ENCODE measurements around the gene PCCA. TPM values are rescaled to one million over a fixed set of nuclear protein-coding genes. Genes with fewer than 3 reads are reported as not detected.
"Not testable (repeated sequence)": the region's sequence is repeated elsewhere in the genome, so short reads cannot be mapped to it uniquely, and the experiment has no call there.

Gene PCCA
- total and polyA plus RNA-seq, 2 donors (not counting 1 experiment from before 2014, with no cell fraction given) = 4.8 to 17.4 TPM

DNA sequence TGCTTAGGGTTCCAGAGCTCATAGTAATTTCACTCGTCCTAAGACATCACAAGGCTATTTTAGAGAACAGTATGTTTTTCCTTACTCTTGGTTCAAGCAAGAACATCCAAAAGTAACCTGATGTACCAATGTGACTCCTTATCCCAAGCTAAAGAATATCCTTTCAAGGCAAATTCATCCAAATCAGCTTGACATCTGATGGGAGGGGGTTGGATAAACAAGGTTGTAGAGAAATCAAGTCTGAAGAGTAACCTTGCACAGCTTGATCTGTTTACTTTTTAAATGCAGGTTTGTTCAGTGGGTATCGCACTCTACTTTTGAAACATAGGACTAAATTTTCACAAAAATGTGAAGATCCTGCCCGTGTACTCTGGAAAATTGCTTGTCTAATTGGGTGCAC lies 298.5 kb downstream of the PCCA start:
- no peak overlapping the region for H2AFZ ChIP-seq (ENCODE audit: insufficient read depth, low read depth, low read length, poor library complexity, severe bottlenecking)
- DNase-seq = no peak
- ATAC-seq (ENCODE audit: low read depth) = no peak
- H3K27me3 Mint-ChIP-seq = no peaks in the 10 kb centered on the region
- no peaks in the 10 kb centered on the region for H3K9me3 ChIP-seq (ENCODE audit: control extremely low read depth in 1 of 3, control insufficient read depth in 2 of 3, insufficient read depth in 1 of 3, low read length in 2 of 3)
- POLR2A ChIA-PET = no interaction called here
- no peaks in the 10 kb centered on the region for H3K4me1 ChIP-seq (ENCODE audit: control insufficient read depth in 2 of 2, insufficient read depth in 2 of 2, low read length in 2 of 2)
- CTCF ChIA-PET = no interaction called here
- H3K4me3 ChIP-seq (ENCODE audit: control extremely low read depth in 1 of 5, extremely low read depth in 1 of 5, insufficient read depth in 1 of 5, low read depth in 2 of 5, low read length in 4 of 5) = no peak overlapping the region
- TF ChIP-seq EZH2 (IDR thresholded peaks at IDR 0.05; ENCODE audit: borderline replicate concordance, insufficient read depth, low read depth, low read length, poor library complexity, severe bottlenecking) (no peak), CTCF (IDR thresholded peaks at IDR 0.05) (no peak)
- no CpG with 5 or more reads among the region's 3 CpGs for WGBS (ENCODE audit: insufficient coverage)
- intact Hi-C loops (cut with micrococcal nuclease) = no loop called here
- no peaks in the 10 kb centered on the region for H4K20me1 ChIP-seq (ENCODE audit: control insufficient read depth, insufficient read depth, low read length, poor library complexity, severe bottlenecking)
- H3K4me3 Mint-ChIP-seq = no peak overlapping the region
- no peaks in the 10 kb centered on the region for H3K36me3 ChIP-seq (replicated peaks in 1 of 2; ENCODE audit: control extremely low read depth in 1 of 2, control insufficient read depth in 1 of 2, extremely low read depth in 1 of 2, insufficient read depth in 2 of 2, low read length in 1 of 2)
- no peak overlapping the region for H3K27ac Mint-ChIP-seq
- no peaks in the 10 kb centered on the region for H3K79me2 ChIP-seq (ENCODE audit: control insufficient read depth, insufficient read depth, low read length)
- H3K27ac ChIP-seq (ENCODE audit: low read length in 2 of 2) = no peak overlapping the region
- no peaks in the 10 kb centered on the region for H3K4me1 Mint-ChIP-seq
- H3K27me3 ChIP-seq (replicated peaks in 1 of 4; ENCODE audit: control extremely low read depth in 1 of 4, control insufficient read depth in 3 of 4, insufficient read depth in 4 of 4, low read length in 3 of 4) = no peaks in the 10 kb centered on the region
- H3K9me3 Mint-ChIP-seq (ENCODE audit: insufficient read depth) = no peaks in the 10 kb centered on the region
- no peak overlapping the region for H3K9ac ChIP-seq (ENCODE audit: low read length)
- H3K4me2 ChIP-seq (replicated peaks; ENCODE audit: low read depth, low read length, poor library complexity, severe bottlenecking) = no peak overlapping the region

DNA sequence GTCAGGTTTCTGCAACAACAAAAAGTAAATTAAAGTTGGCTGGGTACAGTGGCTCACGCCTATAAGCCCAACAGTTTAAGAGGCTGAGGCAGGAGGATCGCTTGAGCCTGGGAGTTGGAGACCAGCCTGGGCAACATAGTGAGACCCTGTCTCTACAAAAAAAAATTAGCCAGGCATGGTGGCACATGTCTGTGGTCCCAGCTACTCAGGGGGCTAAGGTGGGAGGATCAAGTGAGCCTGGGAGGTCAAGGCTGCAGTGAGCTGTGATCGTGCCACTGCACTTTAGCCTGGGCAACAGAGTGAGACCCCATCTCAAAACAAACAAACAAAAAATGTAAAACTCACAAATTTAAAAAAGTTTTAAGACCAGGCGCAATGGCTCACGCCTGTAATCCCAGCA lies 299.3 kb downstream of the PCCA start:
- H3K27ac Mint-ChIP-seq; H3K4me1 Mint-ChIP-seq; H3K27me3 ChIP-seq (replicated peaks in 1 of 4; ENCODE audit: control extremely low read depth in 1 of 4, control insufficient read depth in 3 of 4, insufficient read depth in 4 of 4, low read length in 3 of 4); H3K4me2 ChIP-seq (replicated peaks; ENCODE audit: low read depth, low read length, poor library complexity, severe bottlenecking); H3K4me1 ChIP-seq (ENCODE audit: control insufficient read depth in 2 of 2, insufficient read depth in 2 of 2, low read length in 2 of 2); H3K9me3 ChIP-seq (ENCODE audit: control extremely low read depth in 1 of 3, control insufficient read depth in 2 of 3, insufficient read depth in 1 of 3, low read length in 2 of 3); H4K20me1 ChIP-seq (ENCODE audit: control insufficient read depth, insufficient read depth, low read length, poor library complexity, severe bottlenecking); H3K79me2 ChIP-seq (ENCODE audit: control insufficient read depth, insufficient read depth, low read length); H2AFZ ChIP-seq (ENCODE audit: insufficient read depth, low read depth, low read length, poor library complexity, severe bottlenecking); H3K4me3 Mint-ChIP-seq; H3K4me3 ChIP-seq (ENCODE audit: control extremely low read depth in 1 of 5, extremely low read depth in 1 of 5, insufficient read depth in 1 of 5, low read depth in 2 of 5, low read length in 4 of 5); H3K27ac ChIP-seq (ENCODE audit: low read length in 2 of 2); H3K27me3 Mint-ChIP-seq; intact Hi-C loops (cut with micrococcal nuclease); H3K36me3 ChIP-seq (replicated peaks in 1 of 2; ENCODE audit: control extremely low read depth in 1 of 2, control insufficient read depth in 1 of 2, extremely low read depth in 1 of 2, insufficient read depth in 2 of 2, low read length in 1 of 2); DNase-seq; POLR2A ChIA-PET; ATAC-seq (ENCODE audit: low read depth); H3K9me3 Mint-ChIP-seq (ENCODE audit: insufficient read depth); CTCF ChIA-PET; H3K9ac ChIP-seq (ENCODE audit: low read length): not testable (repeated sequence)
- 100% methylated on average over 2 of the region's 5 CpGs for WGBS (ENCODE audit: insufficient coverage)
